GM12873 (cell line): ENCODE data around the gene GPC5.

Source experiments
- TF ChIP-seq, protein P1 (sequence below): IDR thresholded peaks from 2 replicates; pipeline ENCODE4 v1.5.1; 2012; ENCODE audit warnings: low read depth, mild to moderate bottlenecking, moderate library complexity, low read length, control low read depth; ENCODE audit not compliant: insufficient read depth; ENCODE audit errors: missing control alignments

Gene GPC5

DNA sequence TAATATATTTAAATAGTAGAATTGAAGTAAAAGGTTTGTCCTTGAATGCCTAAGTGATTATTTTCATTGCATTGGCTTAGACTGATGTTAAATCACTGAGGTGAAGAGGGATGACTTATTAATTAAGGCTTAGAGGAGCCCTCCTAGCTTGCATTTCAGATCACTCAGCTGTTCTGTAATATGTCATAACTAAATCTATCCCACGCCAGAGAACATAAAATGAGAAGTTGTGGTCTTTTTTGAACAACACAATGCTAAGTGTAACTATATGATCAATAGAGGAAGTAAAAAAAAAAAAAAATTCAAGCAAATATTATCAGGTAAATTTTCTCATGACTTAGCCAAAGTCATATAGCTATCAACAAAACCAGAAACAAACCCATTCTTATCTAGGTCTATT is 752.2 kb downstream of the GPC5 start:
- TF ChIP-seq, protein P1, sequence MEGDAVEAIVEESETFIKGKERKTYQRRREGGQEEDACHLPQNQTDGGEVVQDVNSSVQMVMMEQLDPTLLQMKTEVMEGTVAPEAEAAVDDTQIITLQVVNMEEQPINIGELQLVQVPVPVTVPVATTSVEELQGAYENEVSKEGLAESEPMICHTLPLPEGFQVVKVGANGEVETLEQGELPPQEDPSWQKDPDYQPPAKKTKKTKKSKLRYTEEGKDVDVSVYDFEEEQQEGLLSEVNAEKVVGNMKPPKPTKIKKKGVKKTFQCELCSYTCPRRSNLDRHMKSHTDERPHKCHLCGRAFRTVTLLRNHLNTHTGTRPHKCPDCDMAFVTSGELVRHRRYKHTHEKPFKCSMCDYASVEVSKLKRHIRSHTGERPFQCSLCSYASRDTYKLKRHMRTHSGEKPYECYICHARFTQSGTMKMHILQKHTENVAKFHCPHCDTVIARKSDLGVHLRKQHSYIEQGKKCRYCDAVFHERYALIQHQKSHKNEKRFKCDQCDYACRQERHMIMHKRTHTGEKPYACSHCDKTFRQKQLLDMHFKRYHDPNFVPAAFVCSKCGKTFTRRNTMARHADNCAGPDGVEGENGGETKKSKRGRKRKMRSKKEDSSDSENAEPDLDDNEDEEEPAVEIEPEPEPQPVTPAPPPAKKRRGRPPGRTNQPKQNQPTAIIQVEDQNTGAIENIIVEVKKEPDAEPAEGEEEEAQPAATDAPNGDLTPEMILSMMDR = no peak

DNA sequence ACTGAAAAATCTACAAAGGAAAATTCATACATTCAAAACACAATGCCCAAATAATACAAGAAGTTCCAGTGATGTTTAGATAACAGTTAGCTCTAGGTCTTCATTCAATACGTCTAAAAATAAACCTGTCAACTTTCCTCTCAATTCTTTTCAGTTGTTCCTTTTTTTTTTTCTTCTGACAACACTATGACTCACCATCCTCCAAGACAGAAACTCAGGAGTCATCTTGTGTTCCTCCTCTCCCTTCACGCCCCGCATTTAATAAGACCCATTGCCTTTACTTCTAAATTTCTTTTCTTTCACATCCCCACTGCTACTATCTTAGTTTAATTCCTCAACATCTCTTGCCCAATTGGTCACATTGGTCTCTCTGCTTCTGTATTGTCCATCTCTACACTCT is 759.9 kb downstream of the GPC5 start:
- TF ChIP-seq, protein P1 = no peak

DNA sequence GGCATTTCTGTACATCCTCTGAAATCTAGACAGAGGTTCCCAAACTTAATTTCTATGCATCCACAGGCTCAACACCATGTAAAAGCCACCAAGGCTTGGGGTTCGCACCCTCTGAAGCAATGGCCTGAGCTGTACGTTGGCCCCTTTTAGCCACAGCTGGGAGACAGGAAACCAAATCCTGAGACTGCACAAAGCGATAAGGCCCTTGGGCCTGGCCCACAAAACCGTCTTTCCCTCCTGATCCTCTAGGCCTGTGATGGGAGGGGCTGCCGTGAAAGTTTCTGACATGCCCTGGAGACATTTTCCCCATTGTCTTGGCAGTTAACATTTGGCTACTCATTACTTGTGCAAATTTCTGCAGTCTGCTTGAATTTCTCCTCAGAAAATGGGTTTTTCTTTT is 766.4 kb downstream of the GPC5 start:
- TF ChIP-seq, protein P1 = no peak

DNA sequence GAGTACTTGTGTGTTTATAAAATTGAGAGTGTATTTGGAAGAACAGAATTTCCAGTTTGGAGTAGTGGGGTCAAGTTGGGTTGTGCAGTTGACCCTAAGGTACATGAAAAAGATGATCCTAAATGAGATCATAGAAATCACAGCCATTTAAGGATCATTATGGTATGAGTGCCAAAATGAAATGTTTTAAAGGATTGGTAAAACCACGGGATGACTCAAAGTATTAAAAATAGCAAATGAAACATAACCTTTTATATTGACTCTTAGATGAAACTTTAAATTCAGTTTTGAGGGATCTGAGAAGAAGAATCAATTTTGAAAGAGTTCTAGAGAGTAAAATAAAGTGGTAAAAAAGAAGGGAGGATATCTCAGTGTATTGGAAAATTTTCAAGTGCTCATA is 773.8 kb downstream of the GPC5 start:
- TF ChIP-seq, protein P1 = no peak

DNA sequence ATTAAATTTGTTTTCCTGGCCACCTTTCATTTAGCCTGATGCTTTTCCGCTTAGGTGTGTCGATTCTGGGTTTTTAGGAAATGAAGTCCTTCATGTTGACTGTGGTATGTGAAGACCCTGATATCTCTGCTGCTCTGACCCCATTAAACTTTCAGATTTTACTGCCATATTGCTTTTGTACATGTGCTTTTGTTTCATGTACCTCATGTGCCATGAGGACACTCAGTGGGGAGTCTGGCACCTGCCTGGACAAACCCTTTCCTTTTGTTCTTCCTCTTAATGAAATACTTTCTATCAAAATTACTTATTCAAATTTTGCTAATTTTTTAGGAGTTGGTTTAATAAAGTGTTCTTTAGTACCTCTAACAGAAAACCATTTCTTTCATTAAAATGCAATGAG is 774.8 kb downstream of the GPC5 start:
- TF ChIP-seq, protein P1 = no peak

DNA sequence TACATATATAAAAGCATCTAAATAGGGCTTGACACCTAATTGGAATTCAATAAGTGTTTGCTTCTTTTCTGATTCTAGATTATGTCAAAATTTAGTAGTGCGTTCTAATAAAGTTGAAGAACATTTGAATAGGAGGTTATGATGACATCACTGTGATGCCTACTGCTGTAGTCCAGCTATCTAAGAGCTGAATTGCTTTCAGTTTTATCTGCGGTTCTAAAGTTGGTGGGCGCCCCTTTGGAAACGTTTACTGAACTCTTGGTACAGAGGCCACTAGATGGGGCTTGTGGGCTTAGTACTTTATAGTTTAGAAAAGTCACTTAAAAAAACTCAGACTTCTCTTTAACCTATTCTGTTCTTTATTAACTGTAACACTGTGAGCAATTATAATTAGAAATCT is 776.9 kb downstream of the GPC5 start:
- TF ChIP-seq, protein P1 = peak; percentile 26

DNA sequence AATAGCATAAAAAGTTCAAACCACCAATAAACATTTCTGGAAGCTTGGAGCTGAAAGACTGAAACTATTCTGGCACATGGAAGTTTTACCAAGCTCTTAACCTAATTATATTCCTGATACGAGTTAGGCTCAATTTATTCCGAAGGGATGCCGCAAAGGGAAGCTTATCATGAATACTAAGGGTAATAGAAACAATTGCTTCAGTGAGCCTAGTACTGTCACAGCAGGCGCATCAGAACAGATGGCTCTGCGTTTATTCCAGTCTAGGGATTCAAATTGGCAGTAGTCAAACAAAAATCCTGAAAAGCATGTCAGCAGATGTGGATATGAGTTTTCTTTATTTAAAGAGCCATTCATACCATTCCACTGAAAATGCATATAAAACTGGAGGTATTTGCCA is 779.5 kb downstream of the GPC5 start:
- TF ChIP-seq, protein P1 = no peak
